K562 treated with DMSO at 1 percent for 24 hours (cell line): ENCODE results near the gene NPC2. TPM values are rescaled to one million over a fixed set of nuclear protein-coding genes. Genes with fewer than 3 reads are reported as not detected.

Experiments
- total RNA-seq: library from RNA; unstranded; fragments of 300-600 nt; gene quantifications from 2 replicates; pipeline ENCODE4 v1.2.3, GENCODE V29; 2022; ENCODE audit warnings: low read depth; ENCODE audit not compliant: insufficient read depth

NPC2 gene
- 192 and 220 TPM in 2 replicates for total RNA-seq

GRCh38 chr14:74492776-74493342, at the start of gene NPC2:
Gene NPC2 (minus strand): TSS chr14:74493305. CDS start chr14:74493274, 31 bp downstream.

GRCh38 chr14:74493343-74494261, 497 bp upstream of the NPC2 start, which contains the start of gene ISCA2:
Gene ISCA2 (plus strand): TSS chr14:74493765. CDS start chr14:74493775, 10 bp downstream.

Other genes starting within 250 kb of the NPC2 start
- 19.5 and 19.6 TPM in 2 replicates for gene ABCD4, start 190.4 kb downstream of the NPC2 start, total RNA-seq
- not detected in 2 replicates for gene VRTN, start 144.8 kb downstream of the NPC2 start, total RNA-seq
- gene SYNDIG1L, start 67.1 kb downstream of the NPC2 start, total RNA-seq = not detected in 2 replicates
- 12.4 and 14.8 TPM in 2 replicates for gene ISCA2, start 460 bp upstream of the NPC2 start, total RNA-seq
- gene LTBP2, start 118.9 kb upstream of the NPC2 start, total RNA-seq = 0.91 and 1.1 TPM in 2 replicates
- gene AREL1, start 219.8 kb upstream of the NPC2 start, total RNA-seq = 11.5 and 12.6 TPM in 2 replicates
- gene FCF1, start 219.8 kb upstream of the NPC2 start, total RNA-seq = 23.3 and 23.9 TPM in 2 replicates